ENCODE results near the gene MRM2.

MRM2 gene

GRCh38 chr7:2220030-2220429, 22.0 kb downstream of the MRM2 start:
- FAIRE-seq: no peak

- FAIRE-seq: no peak
Measured at GRCh38 chr7:2219606-2220005, 22.4 kb downstream of the MRM2 start.

- FAIRE-seq: no peak
Measured at GRCh38 chr7:2219136-2219535, 22.9 kb downstream of the MRM2 start.

- FAIRE-seq: no peak
Measured at GRCh38 chr7:2218444-2218785, 23.6 kb downstream of the MRM2 start.

- no peak for FAIRE-seq
Measured at GRCh38 chr7:2217716-2218443, 24.1 kb downstream of the MRM2 start.

GRCh38 chr7:2217206-2217605, 24.8 kb downstream of the MRM2 start:
- no peak for FAIRE-seq

- no peak for FAIRE-seq
Measured at GRCh38 chr7:2215851-2216250, 26.2 kb downstream of the MRM2 start.

GRCh38 chr7:2214636-2215035, 27.4 kb downstream of the MRM2 start:
- no peak for FAIRE-seq

- FAIRE-seq: no peak
Measured at GRCh38 chr7:2213551-2214215, 28.3 kb downstream of the MRM2 start.

GRCh38 chr7:2212906-2213305, 29.1 kb downstream of the MRM2 start:
- no peak for FAIRE-seq

- no peak for FAIRE-seq
Measured at GRCh38 chr7:2211926-2212325, 30.1 kb downstream of the MRM2 start.

- FAIRE-seq: no peak
Measured at GRCh38 chr7:2211259-2211880, 30.6 kb downstream of the MRM2 start.

- FAIRE-seq: no peak
Measured at GRCh38 chr7:2210551-2211258, 31.3 kb downstream of the MRM2 start.

GRCh38 chr7:2209961-2210323, 32.1 kb downstream of the MRM2 start:
- no peak for FAIRE-seq

GRCh38 chr7:2209146-2209960, 32.7 kb downstream of the MRM2 start:
- no peak for FAIRE-seq

GRCh38 chr7:2208712-2209111, 33.3 kb downstream of the MRM2 start:
- no peak for FAIRE-seq

- FAIRE-seq: no peak
Measured at GRCh38 chr7:2205036-2205780, 36.8 kb downstream of the MRM2 start.

- no peak for FAIRE-seq
Measured at GRCh38 chr7:2204446-2204845, 37.6 kb downstream of the MRM2 start.

GRCh38 chr7:2203766-2204300, 38.2 kb downstream of the MRM2 start:
- no peak for FAIRE-seq

- FAIRE-seq: no peak
Measured at GRCh38 chr7:2202901-2203765, 38.9 kb downstream of the MRM2 start.

GRCh38 chr7:2202361-2202761, 39.6 kb downstream of the MRM2 start:
- FAIRE-seq: no peak
